Neuronal stem cell (in vitro differentiated cells): ENCODE results near the gene ENAH.
"Not testable (repeated sequence)": the region's sequence is repeated elsewhere in the genome, so short reads cannot be mapped to it uniquely, and the experiment has no call there.

Experiments used
- DNase-seq: peaks from one replicate; pipeline ENCODE4 v3.0.0-alpha.2; 2013; ENCODE audit warnings: low spot score
- H2AFZ ChIP-seq: one replicate; pipeline ENCODE4 v1.6.1; 2013; ENCODE audit warnings: mild to moderate bottlenecking, low read length, inconsistent platforms
- H2AK5ac ChIP-seq: 2 replicates; pipeline ENCODE4 v1.6.1; 2013; ENCODE audit warnings: low read depth, mild to moderate bottlenecking, inconsistent platforms, low read length, moderate library complexity, mixed read lengths
- H2BK120ac ChIP-seq: 2 replicates; pipeline ENCODE4 v1.6.1; 2013; ENCODE audit warnings: low read depth, mild to moderate bottlenecking, inconsistent platforms, low read length, moderate library complexity, mixed read lengths
- H2BK12ac ChIP-seq: one replicate; pipeline ENCODE4 v1.6.1; 2013; ENCODE audit warnings: low read length, inconsistent platforms
- H2BK15ac ChIP-seq: 2 replicates; pipeline ENCODE4 v1.6.1; 2013; ENCODE audit warnings: mild to moderate bottlenecking, low read length, inconsistent platforms, mixed read lengths
- H2BK5ac ChIP-seq: one replicate; pipeline ENCODE4 v1.6.1; 2013; ENCODE audit warnings: inconsistent platforms, mild to moderate bottlenecking, low read length, moderate library complexity
- H3K14ac ChIP-seq: one replicate; pipeline ENCODE4 v1.6.1; 2013; ENCODE audit warnings: low read length, inconsistent platforms
- H3K18ac ChIP-seq: 2 replicates; pipeline ENCODE4 v1.6.1; 2013; ENCODE audit warnings: low read length, inconsistent platforms
- H3K23ac ChIP-seq: 2 replicates; pipeline ENCODE4 v1.6.1; 2013; ENCODE audit warnings: low read depth, mild to moderate bottlenecking, mixed read lengths, low read length, inconsistent platforms; ENCODE audit not compliant: poor library complexity
- H3K27ac ChIP-seq: replicated peaks from 3 replicates; pipeline ENCODE4 v1.5.1; 2013; ENCODE audit warnings: low read length, inconsistent platforms
- H3K27me3 ChIP-seq, 3 experiments: 2 replicates each; pipeline ENCODE4 v1.6.1; 2013; ENCODE audit warnings: low read length in 3 of 3, mild to moderate bottlenecking in 2 of 3, inconsistent platforms in 1 of 3, low read depth in 1 of 3, mixed read lengths in 1 of 3, moderate library complexity in 1 of 3; ENCODE audit not compliant: control insufficient read depth in 3 of 3, insufficient read depth in 3 of 3
- H3K36me3 ChIP-seq, 2 donors: replicated peaks in 1 of 2; 2 replicates each; pipeline ENCODE4 v1.6.1; 2013; ENCODE audit warnings: low read length in 2 of 2; ENCODE audit not compliant: control insufficient read depth in 2 of 2, insufficient read depth in 2 of 2
- H3K4ac ChIP-seq: 2 replicates; pipeline ENCODE4 v1.6.1; 2013; ENCODE audit warnings: inconsistent platforms, mild to moderate bottlenecking, low read length, moderate library complexity
- H3K4me1 ChIP-seq, 2 donors: 1 replicate in 1 of 2; 2 replicates in 1 of 2; pipeline ENCODE4 v1.6.1; 2013; ENCODE audit warnings: low read length in 2 of 2, low read depth in 1 of 2; ENCODE audit not compliant: control insufficient read depth in 2 of 2, insufficient read depth in 1 of 2
- H3K4me2 ChIP-seq: one replicate; pipeline ENCODE4 v1.6.1; 2013; ENCODE audit warnings: mild to moderate bottlenecking, low read length, inconsistent platforms; ENCODE audit not compliant: insufficient read depth, poor library complexity, severe bottlenecking
- H3K4me3 ChIP-seq, 2 donors: 2 replicates each; pipeline ENCODE4 v1.5.1; 2013; ENCODE audit warnings: low read length in 2 of 2, mild to moderate bottlenecking in 2 of 2, inconsistent platforms in 1 of 2, moderate library complexity in 1 of 2
- H3K79me1 ChIP-seq: one replicate; pipeline ENCODE4 v1.6.1; 2013; ENCODE audit warnings: low read depth, mild to moderate bottlenecking, inconsistent platforms, low read length, moderate library complexity
- H3K9ac ChIP-seq: one replicate; pipeline ENCODE4 v1.6.1; 2013; ENCODE audit warnings: mild to moderate bottlenecking, low read depth, low read length, inconsistent platforms; ENCODE audit not compliant: poor library complexity
- H3K9me3 ChIP-seq, 2 donors: replicated peaks in 1 of 2; 2 replicates each; pipeline versions ENCODE3 to v1.6.1; 2013; ENCODE audit warnings: low read length in 2 of 2, mild to moderate bottlenecking in 2 of 2, inconsistent platforms in 1 of 2, low read depth in 1 of 2, mixed read lengths in 1 of 2, moderate library complexity in 1 of 2; ENCODE audit not compliant: control insufficient read depth in 2 of 2, insufficient read depth in 1 of 2
- H4K8ac ChIP-seq: one replicate; pipeline ENCODE4 v1.6.1; 2013; ENCODE audit warnings: low read depth, mild to moderate bottlenecking, inconsistent platforms, low read length, moderate library complexity
- H4K91ac ChIP-seq: one replicate; pipeline ENCODE4 v1.6.1; 2013; ENCODE audit warnings: low read length, low read depth, mild to moderate bottlenecking, inconsistent platforms; ENCODE audit not compliant: poor library complexity
- WGBS, 2 donors: extraction: QIAGEN DNeasy Blood & Tissue Kit; methylation state at CpG; one replicate each; pipeline ENCODE4 v1.1.7; 2013; ENCODE audit warnings: missing lambda C conversion rate in 2 of 2, mixed read lengths in 1 of 2; ENCODE audit not compliant: insufficient read length in 2 of 2, insufficient replicate concordance in 1 of 2; ENCODE audit errors: extremely low coverage in 2 of 2; 5-methylcytosine and 5-hydroxymethylcytosine counted together

Gene ENAH

GRCh38 chr1:225632836-225633235 is 20.1 kb downstream of the ENAH start:
- not testable (repeated sequence) for H3K27me3 ChIP-seq, H2AFZ ChIP-seq, H3K4me2 ChIP-seq, H3K4me3 ChIP-seq, H4K8ac ChIP-seq, H3K27ac ChIP-seq, H4K91ac ChIP-seq, H3K18ac ChIP-seq, H2AK5ac ChIP-seq, DNase-seq, H3K79me1 ChIP-seq, H3K23ac ChIP-seq, H2BK15ac ChIP-seq, H3K4ac ChIP-seq, H2BK5ac ChIP-seq, H2BK12ac ChIP-seq, H2BK120ac ChIP-seq, H3K9ac ChIP-seq, H3K4me1 ChIP-seq, H3K14ac ChIP-seq
- Histone ChIP-seq H3K36me3 (peaks cover 4 to 50% of the 10 kb centered on the region in 2 donors), H3K9me3 (peaks cover 1 to 14% of the 10 kb centered on the region in 2 donors)
- WGBS, 2 donors, result no CpG with 5 or more reads among the region's 4 CpGs

GRCh38 chr1:225631021-225631663 is 21.8 kb downstream of the ENAH start:
- H3K9ac ChIP-seq, result no peak overlapping the region
- no peak overlapping the region for H2BK120ac ChIP-seq
- no peak overlapping the region for H2BK5ac ChIP-seq
- no peak overlapping the region for H3K4me3 ChIP-seq
- H2BK15ac ChIP-seq, result no peak overlapping the region
- no peak for DNase-seq
- no peak overlapping the region for H3K27ac ChIP-seq
- H3K4ac ChIP-seq, result no peak overlapping the region
- no peak overlapping the region for H4K91ac ChIP-seq
- no peak overlapping the region for H2AFZ ChIP-seq
- no peak overlapping the region for H3K14ac ChIP-seq
- H4K8ac ChIP-seq, result no peak overlapping the region
- no peak overlapping the region for H3K23ac ChIP-seq
- no CpG with 5 or more reads among the region's 6 CpGs for WGBS, 2 donors
- no peak overlapping the region for H2BK12ac ChIP-seq
- no peak overlapping the region for H3K4me2 ChIP-seq
- H3K27me3 ChIP-seq, result no peaks in the 10 kb centered on the region
- no peaks in the 10 kb centered on the region for H3K9me3 ChIP-seq
- H2AK5ac ChIP-seq, result no peak overlapping the region
- H3K79me1 ChIP-seq, result peaks cover 2% of the 10 kb centered on the region
- H3K18ac ChIP-seq, result no peak overlapping the region
- peaks cover 0 to 39% of the 10 kb centered on the region in 2 donors for H3K36me3 ChIP-seq
- peaks cover 4 to 6% of the 10 kb centered on the region in 2 donors for H3K4me1 ChIP-seq

- Histone ChIP-seq H3K4me2 (no peak overlapping the region), H2BK5ac (no peak overlapping the region), H2BK12ac (no peak overlapping the region), H3K18ac (no peak overlapping the region), H3K14ac (no peak overlapping the region), H3K9me3 (no peaks in the 10 kb centered on the region), H2AFZ (no peak overlapping the region), H4K91ac (no peak overlapping the region), H3K36me3 (peaks cover 2 to 43% of the 10 kb centered on the region in 2 donors), H3K4ac (no peak overlapping the region), H2BK15ac (no peak overlapping the region), H3K79me1 (peaks cover 3% of the 10 kb centered on the region), H4K8ac (no peak overlapping the region), H3K4me1 (peaks cover 4 to 8% of the 10 kb centered on the region in 2 donors), H3K9ac (no peak overlapping the region), H2BK120ac (no peak overlapping the region), H3K23ac (no peak overlapping the region), H2AK5ac (no peak overlapping the region), H3K4me3 (no peak overlapping the region), H3K27me3 (no peaks in the 10 kb centered on the region), H3K27ac (no peak overlapping the region)
- no peak for DNase-seq
- WGBS, 2 donors, result no CpG with 5 or more reads among the region's 3 CpGs
Observed at GRCh38 chr1:225629483-225629882, 23.4 kb downstream of the ENAH start.

GRCh38 chr1:225628794-225629193 is 24.1 kb downstream of the ENAH start:
- not testable (repeated sequence) for H4K8ac ChIP-seq, H2AFZ ChIP-seq, H3K79me1 ChIP-seq, H2BK15ac ChIP-seq, H3K4me2 ChIP-seq, H3K23ac ChIP-seq, H3K9ac ChIP-seq, H3K14ac ChIP-seq, H3K4me1 ChIP-seq, H2BK12ac ChIP-seq, H2BK5ac ChIP-seq, H3K4ac ChIP-seq, H3K27ac ChIP-seq, H4K91ac ChIP-seq, H3K4me3 ChIP-seq, H2BK120ac ChIP-seq, H3K27me3 ChIP-seq, DNase-seq, H3K9me3 ChIP-seq, H2AK5ac ChIP-seq, H3K18ac ChIP-seq
- H3K36me3 ChIP-seq, result peaks cover 2 to 38% of the 10 kb centered on the region in 2 donors
- WGBS, 2 donors, result no CpG with 5 or more reads among the region's 13 CpGs
